ENCODE data around the gene PCDHGA1.

Gene PCDHGA1

DNA sequence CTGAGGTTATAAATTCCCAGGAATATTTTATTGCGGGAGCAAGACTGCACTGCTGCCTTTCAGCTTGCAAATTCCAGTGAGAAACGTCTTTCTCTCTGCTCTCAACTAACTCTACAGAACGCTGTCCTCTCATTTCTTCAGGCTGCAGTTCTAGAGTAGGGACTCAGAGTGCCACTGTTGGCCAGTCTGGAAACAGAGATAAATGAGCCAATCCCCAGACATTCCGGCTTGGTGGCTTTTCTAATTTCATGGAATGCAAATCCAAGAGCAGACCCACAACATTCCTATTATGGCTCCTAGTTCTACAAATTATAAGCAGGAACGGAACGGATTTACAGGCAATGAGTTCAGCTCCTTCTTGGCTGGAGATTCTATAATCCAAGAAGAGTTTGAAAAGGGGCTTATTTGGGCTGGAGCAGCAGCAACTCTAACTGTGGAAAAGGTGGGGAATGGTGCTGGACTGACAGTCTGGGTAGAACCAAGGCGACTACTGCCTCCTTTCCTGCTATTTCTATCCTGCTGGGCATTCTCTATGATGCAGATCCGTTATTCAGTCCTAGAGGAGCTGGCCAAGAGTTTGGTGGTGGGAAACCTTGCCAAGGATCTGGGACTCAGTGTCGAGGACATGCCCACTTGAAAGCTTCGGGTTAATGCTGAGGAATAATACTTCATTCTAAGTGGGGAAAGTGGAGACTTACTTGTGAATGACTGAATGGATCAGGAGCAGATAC lies 109.3 kb downstream of the PCDHGA1 start:
- no peak for DNase-seq (ENCODE audit: low read depth in 1 of 2, low spot score in 1 of 2)

DNA sequence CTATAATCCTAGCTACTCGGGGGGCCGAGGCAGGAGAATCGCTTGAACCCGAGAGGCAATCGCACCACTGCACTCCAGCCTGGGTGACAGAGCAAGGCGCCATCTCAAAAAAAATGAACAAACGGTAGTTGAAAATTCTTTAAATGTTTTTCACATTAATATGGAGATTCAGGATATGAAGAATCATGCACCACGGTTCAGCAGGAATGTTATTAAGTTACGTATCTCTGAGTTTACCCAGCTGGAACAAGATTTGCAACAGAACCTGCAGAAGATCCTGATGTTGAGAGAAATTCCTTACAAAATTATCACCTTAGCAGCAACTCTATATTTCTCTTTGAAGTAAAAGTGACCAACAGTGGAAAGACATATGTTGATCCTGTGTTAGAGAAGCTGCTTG lies 110.0 kb downstream of the PCDHGA1 start:
- DNase-seq (ENCODE audit: low read depth in 1 of 2, low spot score in 1 of 2) = no peak

DNA sequence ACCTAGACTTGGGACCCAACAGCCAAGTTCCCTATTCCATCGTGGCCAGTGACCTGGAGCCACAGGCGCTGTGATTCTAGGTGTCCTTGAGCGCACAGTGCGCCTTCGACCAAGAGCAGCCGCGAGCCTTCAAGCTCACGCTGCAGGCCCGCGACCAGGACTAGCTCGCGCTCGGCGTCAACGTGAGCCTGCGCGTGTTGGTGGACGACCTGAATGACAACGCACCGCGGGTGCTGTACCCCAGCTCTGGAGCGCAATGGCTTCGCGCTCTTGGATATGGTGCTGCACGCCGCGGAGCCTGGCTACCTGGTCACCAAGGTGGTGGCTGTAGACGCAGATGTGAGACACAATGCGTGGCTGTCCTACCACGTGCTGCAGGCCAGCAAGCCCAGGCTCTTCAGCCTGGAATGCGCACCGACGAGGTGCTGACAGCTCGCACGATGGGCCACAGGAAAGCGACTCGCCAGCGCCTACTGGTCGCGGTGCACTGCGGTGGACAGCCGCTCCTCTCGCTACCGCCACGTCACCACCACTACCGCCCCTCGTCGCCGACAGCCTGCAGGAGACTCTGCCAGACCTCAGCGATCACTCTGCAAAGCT lies 111.4 kb downstream of the PCDHGA1 start:
- no peak for DNase-seq (ENCODE audit: low read depth in 1 of 2, low spot score in 1 of 2)

DNA sequence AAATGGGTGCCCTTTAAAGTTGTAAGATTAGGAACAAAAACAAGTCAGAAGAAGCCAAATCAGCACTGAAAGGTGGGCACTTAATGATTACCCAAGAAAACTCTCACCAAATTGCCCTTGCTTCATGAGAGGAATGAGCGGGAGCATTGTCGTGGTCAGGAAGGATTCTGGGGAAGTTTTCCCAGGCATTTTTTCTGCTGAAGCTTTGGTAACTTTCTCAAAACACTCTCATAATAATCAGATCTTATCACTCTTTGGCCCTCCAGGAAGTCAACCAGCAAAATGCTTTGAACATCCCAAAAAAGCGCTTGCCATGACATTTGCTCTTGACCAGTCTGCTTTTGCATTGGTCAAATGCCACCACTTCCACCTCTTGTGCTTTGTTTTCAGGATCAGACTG lies 135.0 kb downstream of the PCDHGA1 start:
- no peak for DNase-seq (ENCODE audit: low read depth in 1 of 2, low spot score in 1 of 2)

DNA sequence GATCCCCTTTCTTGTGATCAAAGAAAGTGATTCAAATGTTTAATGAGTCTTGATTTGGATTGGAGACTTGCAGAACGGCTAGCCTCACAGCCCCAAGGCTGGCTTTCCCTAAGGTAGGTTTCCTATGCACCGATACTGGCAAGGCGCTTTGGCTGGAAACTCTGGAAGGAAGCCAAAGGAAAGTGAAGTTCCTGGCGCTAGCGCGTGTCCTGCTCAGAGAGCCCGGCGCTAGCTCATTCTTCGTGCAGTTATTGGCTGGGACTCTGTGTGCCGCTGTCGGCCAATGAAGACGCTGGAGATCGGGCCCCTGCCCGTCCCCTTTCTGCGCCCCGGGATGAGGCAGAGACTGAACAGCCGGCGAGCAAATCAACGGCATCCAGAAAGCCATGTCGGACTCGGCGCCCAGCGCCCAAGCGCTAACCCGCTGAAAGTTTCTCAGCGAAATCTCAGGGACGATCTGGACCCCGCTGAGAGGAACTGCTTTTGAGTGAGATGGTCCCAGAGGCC lies 145.4 kb downstream of the PCDHGA1 start, which contains the start of gene PCDHGC3:
TSS of gene PCDHGC3 (plus strand) at position 342 of the 507 bp plus-strand sequence. CDS start at position 493, 151 bp downstream.
- no peak for DNase-seq (ENCODE audit: low read depth in 1 of 2, low spot score in 1 of 2)

DNA sequence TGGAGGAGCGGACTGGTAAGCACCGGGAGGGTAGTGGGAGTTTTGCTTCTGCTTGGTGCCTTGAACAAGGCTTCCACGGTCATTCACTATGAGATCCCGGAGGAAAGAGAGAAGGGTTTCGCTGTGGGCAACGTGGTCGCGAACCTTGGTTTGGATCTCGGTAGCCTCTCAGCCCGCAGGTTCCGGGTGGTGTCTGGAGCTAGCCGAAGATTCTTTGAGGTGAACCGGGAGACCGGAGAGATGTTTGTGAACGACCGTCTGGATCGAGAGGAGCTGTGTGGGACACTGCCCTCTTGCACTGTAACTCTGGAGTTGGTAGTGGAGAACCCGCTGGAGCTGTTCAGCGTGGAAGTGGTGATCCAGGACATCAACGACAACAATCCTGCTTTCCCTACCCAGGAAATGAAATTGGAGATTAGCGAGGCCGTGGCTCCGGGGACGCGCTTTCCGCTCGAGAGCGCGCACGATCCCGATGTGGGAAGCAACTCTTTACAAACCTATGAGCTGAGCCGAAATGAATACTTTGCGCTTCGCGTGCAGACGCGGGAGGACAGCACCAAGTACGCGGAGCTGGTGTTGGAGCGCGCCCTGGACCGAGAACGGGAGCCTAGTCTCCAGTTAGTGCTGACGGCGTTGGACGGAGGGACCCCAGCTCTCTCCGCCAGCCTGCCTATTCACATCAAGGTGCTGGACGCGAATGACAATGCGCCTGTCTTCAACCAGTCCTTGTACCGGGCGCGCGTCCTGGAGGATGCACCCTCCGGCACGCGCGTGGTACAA lies 146.0 kb downstream of the PCDHGA1 start:
- no peak for DNase-seq (ENCODE audit: low read depth in 1 of 2, low spot score in 1 of 2)

DNA sequence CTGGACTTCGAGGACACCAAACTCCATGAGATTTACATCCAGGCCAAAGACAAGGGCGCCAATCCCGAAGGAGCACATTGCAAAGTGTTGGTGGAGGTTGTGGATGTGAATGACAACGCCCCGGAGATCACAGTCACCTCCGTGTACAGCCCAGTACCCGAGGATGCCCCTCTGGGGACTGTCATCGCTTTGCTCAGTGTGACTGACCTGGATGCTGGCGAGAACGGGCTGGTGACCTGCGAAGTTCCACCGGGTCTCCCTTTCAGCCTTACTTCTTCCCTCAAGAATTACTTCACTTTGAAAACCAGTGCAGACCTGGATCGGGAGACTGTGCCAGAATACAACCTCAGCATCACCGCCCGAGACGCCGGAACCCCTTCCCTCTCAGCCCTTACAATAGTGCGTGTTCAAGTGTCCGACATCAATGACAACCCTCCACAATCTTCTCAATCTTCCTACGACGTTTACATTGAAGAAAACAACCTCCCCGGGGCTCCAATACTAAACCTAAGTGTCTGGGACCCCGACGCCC lies 146.8 kb downstream of the PCDHGA1 start:
- no peak for DNase-seq (ENCODE audit: low read depth in 1 of 2, low spot score in 1 of 2)

DNA sequence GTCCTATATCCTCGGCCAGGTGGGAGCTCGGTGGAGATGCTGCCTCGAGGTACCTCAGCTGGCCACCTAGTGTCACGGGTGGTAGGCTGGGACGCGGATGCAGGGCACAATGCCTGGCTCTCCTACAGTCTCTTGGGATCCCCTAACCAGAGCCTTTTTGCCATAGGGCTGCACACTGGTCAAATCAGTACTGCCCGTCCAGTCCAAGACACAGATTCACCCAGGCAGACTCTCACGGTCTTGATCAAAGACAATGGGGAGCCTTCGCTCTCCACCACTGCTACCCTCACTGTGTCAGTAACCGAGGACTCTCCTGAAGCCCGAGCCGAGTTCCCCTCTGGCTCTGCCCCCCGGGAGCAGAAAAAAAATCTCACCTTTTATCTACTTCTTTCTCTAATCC lies 147.5 kb downstream of the PCDHGA1 start:
- DNase-seq (ENCODE audit: low read depth in 1 of 2, low spot score in 1 of 2) = no peak

DNA sequence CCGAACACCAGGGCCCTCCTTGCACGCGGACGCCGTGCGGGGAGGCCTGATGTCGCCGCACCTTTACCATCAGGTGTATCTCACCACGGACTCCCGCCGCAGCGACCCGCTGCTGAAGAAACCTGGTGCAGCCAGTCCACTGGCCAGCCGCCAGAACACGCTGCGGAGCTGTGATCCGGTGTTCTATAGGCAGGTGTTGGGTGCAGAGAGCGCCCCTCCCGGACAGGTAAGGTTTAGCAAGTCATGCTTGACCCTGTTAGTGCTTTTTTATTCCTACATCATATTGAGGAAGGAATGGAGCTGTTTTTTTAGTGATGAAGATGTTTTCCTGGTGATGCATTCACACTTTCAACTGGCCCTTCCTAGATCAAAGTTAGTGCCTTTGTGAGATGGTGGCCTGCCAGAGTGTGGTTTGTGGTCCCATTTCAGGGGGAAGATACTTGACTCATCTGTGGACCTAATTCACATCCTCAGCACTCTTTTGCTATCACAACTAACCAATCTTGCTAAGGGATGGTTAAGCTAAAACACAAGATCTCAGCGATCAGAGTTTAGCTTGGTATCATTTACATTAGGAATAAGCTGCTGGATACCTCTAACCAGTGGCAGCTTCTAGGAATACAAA lies 148.1 kb downstream of the PCDHGA1 start:
- DNase-seq (ENCODE audit: low read depth in 1 of 2, low spot score in 1 of 2) = no peak

DNA sequence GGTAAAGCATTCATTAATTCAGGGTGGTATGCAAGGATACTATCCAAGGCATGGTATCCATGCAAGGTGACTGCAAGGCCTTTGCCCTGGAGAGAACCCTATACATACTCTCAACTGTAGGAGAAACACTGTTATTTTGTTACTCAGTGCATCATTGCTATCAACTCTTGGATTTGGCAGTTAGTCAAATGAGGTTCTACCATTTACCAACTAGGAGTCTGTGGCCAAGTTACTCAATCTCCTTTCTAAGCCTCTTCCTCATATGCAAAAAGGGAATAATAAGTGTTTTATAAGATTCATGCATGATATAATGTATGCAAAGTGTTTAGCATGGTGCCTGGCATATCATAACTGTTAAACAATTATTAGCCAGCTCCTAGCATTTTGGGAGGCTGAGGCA lies 149.5 kb downstream of the PCDHGA1 start:
- no peak for DNase-seq (ENCODE audit: low read depth in 1 of 2, low spot score in 1 of 2)

DNA sequence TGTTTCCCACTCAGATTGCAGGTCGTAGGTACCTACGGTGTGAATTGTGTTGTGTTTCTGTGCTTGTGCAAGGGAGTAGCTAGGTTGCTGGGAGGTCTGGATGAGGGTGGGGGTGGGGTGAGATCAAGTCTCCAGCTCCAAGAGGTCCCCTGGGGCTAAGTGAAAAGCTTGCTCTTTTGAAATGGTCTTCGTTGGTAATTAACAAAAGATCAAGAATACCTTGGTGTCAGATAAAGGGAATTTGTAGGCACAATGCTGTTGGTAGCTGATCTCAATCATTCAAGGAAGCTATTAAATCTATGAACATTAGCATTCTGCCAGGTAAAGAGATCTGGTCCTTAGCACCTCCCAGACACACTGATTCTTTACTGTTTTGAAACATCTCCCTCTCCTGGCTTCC lies 153.6 kb downstream of the PCDHGA1 start:
- DNase-seq (ENCODE audit: low read depth in 1 of 2, low spot score in 1 of 2) = no peak

DNA sequence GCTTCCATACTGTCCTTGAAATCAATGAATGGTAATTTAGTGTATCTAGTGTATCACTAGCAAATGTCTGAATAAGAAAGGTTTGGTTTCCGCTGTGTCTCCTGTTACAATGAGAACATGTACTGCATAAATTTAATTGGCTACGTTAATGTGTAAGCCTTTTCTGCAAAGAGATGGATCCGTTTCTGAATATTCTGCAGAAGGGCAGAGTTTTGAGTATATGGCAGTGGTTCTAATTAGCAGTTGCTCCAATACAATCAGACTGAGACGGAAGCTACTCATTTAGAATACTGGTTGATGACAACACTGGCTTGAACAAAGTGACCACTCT lies 154.0 kb downstream of the PCDHGA1 start:
- DNase-seq (ENCODE audit: low read depth in 1 of 2, low spot score in 1 of 2) = no peak

DNA sequence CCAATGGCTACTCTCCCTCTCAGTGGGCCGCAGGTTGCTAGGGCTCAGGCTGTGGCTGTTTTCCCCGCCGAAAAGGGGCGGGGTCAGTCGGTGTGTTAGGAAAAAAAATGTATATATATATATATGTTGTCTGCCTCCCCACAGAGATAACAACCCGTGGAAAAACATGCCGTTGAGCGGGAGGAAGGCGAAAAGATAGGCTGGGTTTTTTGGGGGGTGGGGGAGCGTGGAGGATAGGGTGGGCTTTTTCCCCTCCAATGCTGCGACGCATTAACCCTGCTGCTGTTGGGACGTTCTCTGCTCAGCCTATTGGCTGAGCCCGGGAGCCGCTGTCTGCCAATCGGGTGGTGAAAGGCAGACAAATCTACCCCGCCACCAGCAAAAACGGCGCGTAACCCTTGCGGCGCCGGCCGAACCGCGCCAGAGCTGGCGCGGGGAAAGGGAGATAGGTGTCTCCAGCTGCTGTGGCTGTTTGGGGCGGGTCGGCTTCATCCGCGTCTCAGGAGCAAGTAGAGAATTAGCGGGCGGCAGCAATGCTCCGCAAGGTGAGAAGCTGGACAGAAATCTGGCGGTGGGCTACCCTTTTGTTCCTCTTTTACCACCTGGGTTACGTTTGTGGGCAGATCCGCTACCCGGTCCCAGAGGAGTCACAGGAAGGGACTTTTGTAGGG lies 154.5 kb downstream of the PCDHGA1 start, which contains the start of gene PCDHGC4:
TSS of gene PCDHGC4 (plus strand) at position 390 of the 671 bp plus-strand sequence. CDS start at position 534, 144 bp downstream.
- DNase-seq (ENCODE audit: low read depth in 1 of 2, low spot score in 1 of 2) = no peak

DNA sequence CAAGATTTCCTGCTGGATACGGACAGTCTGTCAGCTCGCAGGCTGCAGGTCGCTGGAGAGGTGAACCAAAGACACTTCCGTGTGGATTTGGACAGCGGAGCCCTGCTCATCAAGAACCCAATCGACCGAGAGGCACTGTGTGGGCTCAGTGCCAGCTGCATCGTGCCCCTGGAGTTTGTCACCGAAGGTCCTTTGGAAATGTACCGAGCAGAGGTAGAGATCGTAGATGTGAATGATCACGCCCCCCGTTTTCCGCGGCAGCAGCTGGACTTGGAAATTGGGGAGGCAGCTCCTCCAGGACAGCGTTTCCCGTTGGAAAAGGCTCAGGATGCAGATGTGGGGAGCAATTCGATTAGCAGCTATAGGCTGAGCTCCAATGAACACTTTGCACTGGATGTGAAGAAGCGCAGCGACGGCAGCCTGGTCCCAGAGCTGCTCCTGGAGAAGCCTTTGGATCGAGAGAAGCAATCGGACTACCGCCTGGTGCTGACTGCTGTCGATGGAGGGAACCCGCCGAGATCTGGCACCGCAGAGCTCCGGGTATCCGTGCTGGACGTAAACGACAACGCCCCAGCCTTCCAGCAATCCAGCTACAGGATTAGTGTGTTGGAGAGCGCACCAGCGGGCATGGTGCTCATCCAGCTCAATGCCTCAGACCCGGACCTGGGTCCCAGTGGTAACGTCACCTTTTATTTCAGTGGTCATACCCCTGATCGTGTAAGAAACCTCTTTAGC lies 155.2 kb downstream of the PCDHGA1 start:
- DNase-seq (ENCODE audit: low read depth in 1 of 2, low spot score in 1 of 2) = no peak

DNA sequence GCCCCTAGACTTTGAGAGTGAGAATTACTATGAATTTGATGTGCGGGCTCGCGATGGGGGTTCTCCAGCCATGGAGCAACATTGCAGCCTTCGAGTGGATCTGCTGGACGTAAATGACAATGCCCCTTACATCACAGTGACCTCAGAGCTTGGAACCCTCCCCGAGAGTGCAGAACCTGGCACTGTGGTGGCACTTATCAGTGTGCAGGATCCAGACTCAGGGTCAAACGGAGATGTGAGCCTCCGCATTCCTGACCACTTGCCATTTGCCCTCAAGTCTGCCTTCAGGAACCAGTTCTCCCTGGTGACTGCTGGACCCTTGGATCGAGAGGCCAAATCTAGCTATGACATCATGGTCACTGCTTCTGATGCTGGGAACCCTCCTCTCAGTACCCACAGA lies 155.8 kb downstream of the PCDHGA1 start:
- DNase-seq (ENCODE audit: low read depth in 1 of 2, low spot score in 1 of 2) = no peak

DNA sequence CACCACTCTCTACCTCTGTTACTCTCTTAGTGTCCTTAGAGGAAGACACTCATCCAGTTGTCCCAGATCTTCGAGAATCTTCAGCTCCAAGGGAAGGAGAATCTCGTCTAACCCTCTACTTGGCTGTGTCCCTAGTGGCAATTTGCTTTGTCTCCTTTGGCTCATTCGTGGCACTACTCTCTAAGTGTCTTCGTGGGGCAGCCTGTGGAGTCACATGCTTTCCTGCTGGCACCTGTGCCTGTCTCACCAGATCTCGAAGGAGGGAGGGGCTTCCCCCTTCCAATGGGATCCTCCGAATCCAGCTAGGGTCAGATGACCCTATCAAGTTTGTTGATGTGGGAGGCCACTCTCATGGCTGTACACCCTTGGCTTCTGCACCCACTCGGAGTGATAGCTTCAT lies 156.8 kb downstream of the PCDHGA1 start:
- no peak for DNase-seq (ENCODE audit: low read depth in 1 of 2, low spot score in 1 of 2)

DNA sequence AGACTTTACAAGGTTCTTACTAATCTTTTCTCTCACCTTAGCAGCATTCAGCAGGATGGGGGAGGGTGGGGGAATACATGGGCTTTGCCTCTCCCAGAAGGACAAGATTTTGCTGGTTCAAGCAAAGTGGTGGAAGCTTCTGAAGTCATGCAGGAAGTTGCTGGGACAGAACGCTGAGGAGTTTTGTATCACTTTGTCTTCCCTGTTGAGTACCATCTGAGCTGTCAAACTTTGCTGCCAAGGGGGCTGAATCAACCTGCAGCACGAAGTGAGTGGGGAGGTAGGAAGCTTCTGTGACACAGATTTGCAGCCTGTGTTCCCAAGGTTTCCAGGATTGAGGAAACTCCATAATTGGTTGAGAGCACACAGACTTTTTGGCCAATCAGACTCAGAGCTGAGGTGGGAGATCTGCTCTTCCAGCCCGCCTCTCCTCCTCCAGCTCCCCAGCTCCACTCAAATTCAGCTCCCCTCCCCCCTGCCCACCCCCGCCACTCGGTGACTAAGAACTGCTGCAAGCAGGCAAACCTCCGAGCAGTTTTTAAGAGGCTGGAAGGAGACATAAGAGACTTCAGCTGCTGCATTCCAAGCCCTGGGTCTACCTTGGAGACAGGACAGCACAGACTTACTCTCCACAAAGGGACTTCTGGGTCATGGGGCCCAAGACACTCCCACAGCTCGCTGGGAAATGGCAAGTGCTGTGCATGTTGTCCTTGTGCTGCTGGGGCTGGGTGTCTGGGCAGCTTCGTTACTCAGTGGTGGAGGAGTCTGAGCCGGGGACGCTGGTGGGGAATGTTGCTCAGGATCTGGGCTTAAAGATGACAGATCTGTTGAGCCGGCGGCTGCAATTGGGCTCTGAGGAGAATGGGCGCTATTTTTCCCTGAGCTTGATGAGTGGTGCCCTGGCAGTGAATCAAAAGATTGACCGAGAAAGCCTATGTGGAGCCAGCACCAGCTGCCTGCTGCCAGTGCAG lies 158.6 kb downstream of the PCDHGA1 start, which contains the start of gene PCDHGC5:
TSS of gene PCDHGC5 (plus strand) at position 491 of the 971 bp plus-strand sequence. CDS start at position 651, 160 bp downstream.
- DNase-seq (ENCODE audit: low read depth in 1 of 2, low spot score in 1 of 2) = no peak

DNA sequence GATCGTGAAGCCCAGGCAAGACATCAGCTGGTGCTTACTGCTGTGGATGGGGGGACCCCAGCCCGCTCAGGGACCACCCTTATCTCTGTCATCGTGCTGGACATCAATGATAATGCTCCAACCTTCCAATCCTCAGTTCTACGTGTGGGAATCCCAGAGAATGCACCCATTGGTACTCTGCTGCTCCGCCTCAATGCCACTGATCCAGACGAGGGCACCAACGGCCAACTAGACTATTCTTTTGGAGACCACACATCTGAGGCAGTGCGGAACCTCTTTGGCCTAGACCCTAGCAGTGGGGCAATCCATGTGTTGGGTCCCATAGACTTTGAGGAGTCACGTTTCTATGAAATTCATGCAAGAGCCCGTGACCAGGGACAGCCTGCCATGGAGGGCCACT lies 159.5 kb downstream of the PCDHGA1 start:
- DNase-seq (ENCODE audit: low read depth in 1 of 2, low spot score in 1 of 2) = no peak

DNA sequence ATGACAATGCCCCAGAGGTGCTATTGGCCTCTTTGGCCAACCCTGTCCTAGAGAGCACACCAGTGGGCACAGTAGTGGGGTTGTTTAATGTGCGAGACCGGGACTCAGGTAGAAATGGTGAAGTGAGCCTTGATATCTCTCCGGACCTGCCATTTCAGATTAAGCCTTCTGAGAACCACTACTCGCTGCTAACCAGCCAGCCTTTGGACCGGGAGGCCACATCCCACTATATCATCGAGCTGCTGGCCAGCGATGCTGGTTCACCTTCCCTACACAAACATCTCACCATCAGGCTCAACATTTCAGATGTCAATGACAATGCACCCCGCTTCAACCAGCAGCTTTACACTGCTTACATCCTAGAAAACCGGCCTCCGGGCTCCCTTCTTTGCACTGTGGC lies 160.0 kb downstream of the PCDHGA1 start:
- no peak for DNase-seq (ENCODE audit: low read depth in 1 of 2, low spot score in 1 of 2)
